PC-9 (cell line): ENCODE measurements around the gene CACNA2D1.

Source experiments
- EZH2 ChIP-seq: fragments of 200-600 bp; sonication (generic); IDR thresholded peaks from 2 replicates; pipeline ENCODE4 v1.8.0; 2017; ENCODE audit warnings: antibody characterized with exemption, low read depth
- TF ChIP-seq, protein P1 (sequence below): fragments of 200-600 bp; sonication (generic); conservative IDR thresholded peaks from 2 replicates; pipeline ENCODE4 v1.6.1; 2017; ENCODE audit warnings: mixed run types, antibody characterized with exemption, mild to moderate bottlenecking, moderate library complexity

DNA sequence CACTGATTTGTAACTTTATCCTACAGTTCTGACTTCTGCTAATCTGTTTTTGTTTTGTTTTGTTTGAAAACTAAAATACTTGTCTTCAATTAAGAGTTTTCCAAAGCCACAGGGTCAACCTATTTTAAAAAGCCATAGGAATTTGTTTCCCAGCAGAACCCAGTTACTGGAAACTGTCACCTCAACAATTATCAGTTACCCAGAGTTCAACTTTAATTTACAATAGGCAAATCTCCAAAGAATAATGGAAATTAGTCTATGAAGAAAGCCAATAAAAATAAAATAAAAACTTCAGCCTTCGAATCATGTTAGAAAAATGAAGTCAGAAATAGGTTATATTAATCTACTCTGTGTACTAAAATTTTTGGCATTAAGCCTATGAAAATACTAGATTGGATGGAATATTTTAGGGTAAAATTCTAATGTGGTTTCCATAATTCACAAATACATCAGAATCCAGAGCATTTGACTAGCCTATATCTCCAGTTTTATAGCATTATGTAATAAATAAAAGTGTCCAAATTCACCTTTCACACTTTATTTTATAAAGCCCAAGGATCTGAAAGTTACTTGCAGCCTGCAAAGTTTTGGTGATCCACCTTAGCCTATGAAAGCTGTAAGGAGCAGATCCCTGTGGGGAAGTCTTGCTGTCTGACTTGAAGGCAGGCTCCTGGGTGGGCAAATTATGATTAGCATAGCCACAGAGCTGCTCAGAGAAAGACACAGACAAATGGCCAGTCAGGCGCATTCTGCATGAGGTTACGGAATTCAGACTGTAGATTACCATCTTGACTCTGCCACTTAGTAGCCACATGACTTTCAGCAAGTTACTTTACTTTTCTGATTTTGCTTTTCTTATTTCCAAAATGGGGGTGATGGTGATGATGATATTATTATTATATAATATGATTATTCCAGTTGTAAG lies 423.8 kb downstream of the CACNA2D1 start:
- TF ChIP-seq, protein P1, sequence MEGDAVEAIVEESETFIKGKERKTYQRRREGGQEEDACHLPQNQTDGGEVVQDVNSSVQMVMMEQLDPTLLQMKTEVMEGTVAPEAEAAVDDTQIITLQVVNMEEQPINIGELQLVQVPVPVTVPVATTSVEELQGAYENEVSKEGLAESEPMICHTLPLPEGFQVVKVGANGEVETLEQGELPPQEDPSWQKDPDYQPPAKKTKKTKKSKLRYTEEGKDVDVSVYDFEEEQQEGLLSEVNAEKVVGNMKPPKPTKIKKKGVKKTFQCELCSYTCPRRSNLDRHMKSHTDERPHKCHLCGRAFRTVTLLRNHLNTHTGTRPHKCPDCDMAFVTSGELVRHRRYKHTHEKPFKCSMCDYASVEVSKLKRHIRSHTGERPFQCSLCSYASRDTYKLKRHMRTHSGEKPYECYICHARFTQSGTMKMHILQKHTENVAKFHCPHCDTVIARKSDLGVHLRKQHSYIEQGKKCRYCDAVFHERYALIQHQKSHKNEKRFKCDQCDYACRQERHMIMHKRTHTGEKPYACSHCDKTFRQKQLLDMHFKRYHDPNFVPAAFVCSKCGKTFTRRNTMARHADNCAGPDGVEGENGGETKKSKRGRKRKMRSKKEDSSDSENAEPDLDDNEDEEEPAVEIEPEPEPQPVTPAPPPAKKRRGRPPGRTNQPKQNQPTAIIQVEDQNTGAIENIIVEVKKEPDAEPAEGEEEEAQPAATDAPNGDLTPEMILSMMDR: no peak
- no peak for TF ChIP-seq EZH2
